Psoas muscle (tissue), 8 donors: ENCODE measurements around the gene BLZF1. TPM values are rescaled to one million over a fixed set of nuclear protein-coding genes. Genes with fewer than 3 reads are reported as not detected.
"Not testable (repeated sequence)": the region's sequence is repeated elsewhere in the genome, so short reads cannot be mapped to it uniquely, and the experiment has no call there.

Source experiments
- ATAC-seq, 4 donors: fragments of 200-7000 bp; cut with Tn5 transposase; one replicate each; pipeline ENCODE4 v1.9.1; 2020; ENCODE audit warnings: moderate library complexity in 3 of 4, mild to moderate bottlenecking in 2 of 4
- DNase-seq, 2 donors: peaks; one replicate each; pipeline ENCODE4 v3.0.0-alpha.2; 2020
- H3K27ac ChIP-seq: fragments of 200-600 bp; one replicate; pipeline ENCODE4 v1.8.0; 2022
- H3K27me3 ChIP-seq, 3 donors: fragments of 200-600 bp in 1 of 3; one replicate each; pipeline versions ENCODE4 v1.6.1 to v1.8.0; 2013 to 2022; ENCODE audit warnings: low read length in 2 of 3, mild to moderate bottlenecking in 2 of 3, moderate library complexity in 1 of 3; ENCODE audit not compliant: insufficient read depth in 3 of 3
- H3K36me3 ChIP-seq, 2 donors: fragments of 200-600 bp in 1 of 2; one replicate each; pipeline versions ENCODE4 v1.6.1 to v1.8.0; 2013 to 2022; ENCODE audit warnings: low read depth in 1 of 2, mild to moderate bottlenecking in 1 of 2, moderate library complexity in 1 of 2; ENCODE audit not compliant: insufficient read depth in 1 of 2
- H3K4me1 ChIP-seq: fragments of 200-600 bp; one replicate; pipeline ENCODE4 v1.8.0; 2022
- H3K4me3 ChIP-seq: fragments of 200-600 bp; one replicate; pipeline ENCODE4 v1.8.0; 2022; ENCODE audit warnings: mild to moderate bottlenecking
- H3K9me3 ChIP-seq: fragments of 200-600 bp; one replicate; pipeline ENCODE4 v1.8.0; 2022
- WGBS, 3 donors: extraction: QIAGEN DNeasy Blood & Tissue Kit; methylation state at CpG; one replicate each; pipeline versions ENCODE4 v1.1.6 to v1.1.7; 2013; 5-methylcytosine and 5-hydroxymethylcytosine counted together
- intact Hi-C, 2 donors: fragments of 100-400 bp; cut with DNase I; formaldehyde crosslinking; loops; one replicate each; pipeline versions ENCODE4 v1.11.0 to v1.14.2; 2022
- polyA plus RNA-seq, 3 donors: library from polyadenylated mRNA; stranded (reverse); fragments of 200-250 nt; gene quantifications; one replicate each; pipeline ENCODE4 v1.2.3, GENCODE V29; 2013
- total RNA-seq, 4 donors: library from RNA; stranded (reverse); fragmentation: NEBNext Ultra II Directional in 2 of 4; extraction: Animal tissue kit (Norgen Biotek cat#: 25700) in 2 of 4; gene quantifications; one replicate each; pipeline versions ENCODE4 v1.2.1 to v1.2.4, GENCODE V29; 2021 to 2023
- TF ChIP-seq, protein P1 (sequence below): fragments of 200-600 bp; IDR thresholded peaks from one replicate; pipeline ENCODE4 v1.8.0; 2022; ENCODE audit warnings: antibody characterized with exemption
- donor health status: healthy with polysubstance abuse.
- donor health status: DM: no; HTN: no; CAD: no; lungs with moderate emphysema.
- donor health status: Bipolar disorder and iron deficiency.
- donor health status: healthy.
- donor health status: DM: yes; HTN: yes; CAD: no.
- donor health status: DM: no; HTN: no; CAD: no.
- donor health status: DM: no; HTN: no; CAD: no.
- donor health status: DM: yes; HTN: yes; CAD: no.

The BLZF1 gene
- total and polyA plus RNA-seq, 7 donors, result 10.0 to 23.9 (median 14.6) TPM

DNA sequence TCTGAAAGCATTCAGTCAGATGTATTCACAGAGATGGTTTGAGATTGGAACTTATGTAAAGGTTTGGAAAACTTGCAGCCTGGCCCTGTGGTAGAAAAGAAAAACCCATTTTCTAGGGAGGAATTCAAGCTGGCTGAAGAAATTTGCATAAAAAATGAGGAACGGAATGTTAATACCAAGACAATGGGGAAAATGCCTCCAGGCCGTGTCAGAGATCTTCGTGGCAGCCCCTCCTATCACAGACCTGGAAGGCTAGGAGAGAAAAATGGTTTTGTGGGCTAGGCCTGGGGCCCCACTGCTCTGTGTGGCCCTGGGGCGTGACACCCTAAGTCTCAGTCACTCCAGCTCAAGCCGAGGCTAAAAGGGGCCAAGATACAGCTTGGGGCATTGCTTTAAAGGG lies 27.1 kb upstream of the BLZF1 start:
- Histone ChIP-seq H3K27me3 (no peaks in the 10 kb centered on the region), H3K36me3 (no peaks in the 10 kb centered on the region), H3K4me1 (no peaks in the 10 kb centered on the region), H3K27ac (no peak overlapping the region), H3K4me3 (no peak overlapping the region), H3K9me3 (no peaks in the 10 kb centered on the region)
- DNase-seq (no peak), ATAC-seq (no peak)
- intact Hi-C loops, result loop anchor here (10.0 kb wide), 3 partner anchors 186 to 996 kb away; no protein-coding TSS in a partner anchor
- TF ChIP-seq, protein P1, sequence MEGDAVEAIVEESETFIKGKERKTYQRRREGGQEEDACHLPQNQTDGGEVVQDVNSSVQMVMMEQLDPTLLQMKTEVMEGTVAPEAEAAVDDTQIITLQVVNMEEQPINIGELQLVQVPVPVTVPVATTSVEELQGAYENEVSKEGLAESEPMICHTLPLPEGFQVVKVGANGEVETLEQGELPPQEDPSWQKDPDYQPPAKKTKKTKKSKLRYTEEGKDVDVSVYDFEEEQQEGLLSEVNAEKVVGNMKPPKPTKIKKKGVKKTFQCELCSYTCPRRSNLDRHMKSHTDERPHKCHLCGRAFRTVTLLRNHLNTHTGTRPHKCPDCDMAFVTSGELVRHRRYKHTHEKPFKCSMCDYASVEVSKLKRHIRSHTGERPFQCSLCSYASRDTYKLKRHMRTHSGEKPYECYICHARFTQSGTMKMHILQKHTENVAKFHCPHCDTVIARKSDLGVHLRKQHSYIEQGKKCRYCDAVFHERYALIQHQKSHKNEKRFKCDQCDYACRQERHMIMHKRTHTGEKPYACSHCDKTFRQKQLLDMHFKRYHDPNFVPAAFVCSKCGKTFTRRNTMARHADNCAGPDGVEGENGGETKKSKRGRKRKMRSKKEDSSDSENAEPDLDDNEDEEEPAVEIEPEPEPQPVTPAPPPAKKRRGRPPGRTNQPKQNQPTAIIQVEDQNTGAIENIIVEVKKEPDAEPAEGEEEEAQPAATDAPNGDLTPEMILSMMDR, result no peak
- 84 to 95% (median 92%) methylated on average over 5 of the region's 5 CpGs for WGBS, 3 donors

DNA sequence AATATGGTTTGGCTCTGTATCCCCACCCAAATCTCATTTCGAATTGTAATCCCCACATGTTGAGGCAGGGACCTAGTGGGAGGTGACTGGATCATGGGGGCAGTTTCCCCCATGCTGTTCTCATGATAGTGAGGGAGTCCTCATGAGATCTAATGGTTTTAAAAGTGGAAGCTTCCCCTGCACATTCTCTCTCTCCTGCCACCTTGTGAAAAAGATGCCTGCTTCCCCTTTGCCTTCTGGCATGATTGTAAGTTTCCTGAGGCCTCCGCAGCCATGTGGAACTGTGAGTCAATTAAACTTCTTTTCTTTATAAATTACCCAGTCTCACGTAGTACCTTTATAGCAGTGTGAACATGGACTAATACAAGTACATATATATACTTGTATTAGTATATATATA lies 25.9 kb upstream of the BLZF1 start:
- not testable (repeated sequence) for ATAC-seq, H3K36me3 ChIP-seq, H3K4me3 ChIP-seq, H3K4me1 ChIP-seq, H3K27me3 ChIP-seq, H3K9me3 ChIP-seq, H3K27ac ChIP-seq, DNase-seq
- 91 to 97% (median 93%) methylated on average over 3 of the region's 3 CpGs for WGBS, 3 donors
- intact Hi-C loops, result loop anchor here (10.0 kb wide), 3 partner anchors 187 to 997 kb away; no protein-coding TSS in a partner anchor

DNA sequence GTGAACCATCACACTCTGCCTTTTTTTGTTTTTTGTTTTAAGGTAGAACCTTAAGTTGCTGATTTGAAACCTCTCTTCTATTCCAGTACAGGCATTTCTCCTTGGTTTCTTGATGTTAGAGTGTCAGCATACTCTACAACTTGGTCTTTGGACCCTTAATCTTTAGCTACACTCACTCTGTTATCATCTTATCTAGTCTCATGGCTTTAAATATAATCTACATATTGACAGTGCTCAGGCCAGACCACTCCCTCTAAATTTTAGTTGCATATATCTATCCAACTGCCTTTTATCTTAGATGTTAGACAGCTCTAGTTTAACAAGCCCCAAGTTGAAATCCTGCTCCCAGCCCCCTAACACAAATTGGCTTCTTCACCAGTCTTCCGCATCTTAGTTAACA lies 22.5 kb upstream of the BLZF1 start:
- no peak overlapping the region for H3K27ac ChIP-seq
- no peaks in the 10 kb centered on the region for H3K9me3 ChIP-seq
- TF ChIP-seq, protein P1, result no peak
- 99 to 100% (median 100%) methylated on average over 1 of the region's 1 CpG for WGBS, 3 donors
- intact Hi-C loops, result loop anchor here (5.0 to 10.0 kb wide), 5 partner anchors 191 to 1003 kb away; no protein-coding TSS in a partner anchor
- DNase-seq (no peak), ATAC-seq (no peak)
- peaks cover 0 to 2% of the 10 kb centered on the region in 2 donors for H3K36me3 ChIP-seq
- no peak overlapping the region for H3K4me3 ChIP-seq
- H3K4me1 ChIP-seq, result no peaks in the 10 kb centered on the region
- no peaks in the 10 kb centered on the region for H3K27me3 ChIP-seq

DNA sequence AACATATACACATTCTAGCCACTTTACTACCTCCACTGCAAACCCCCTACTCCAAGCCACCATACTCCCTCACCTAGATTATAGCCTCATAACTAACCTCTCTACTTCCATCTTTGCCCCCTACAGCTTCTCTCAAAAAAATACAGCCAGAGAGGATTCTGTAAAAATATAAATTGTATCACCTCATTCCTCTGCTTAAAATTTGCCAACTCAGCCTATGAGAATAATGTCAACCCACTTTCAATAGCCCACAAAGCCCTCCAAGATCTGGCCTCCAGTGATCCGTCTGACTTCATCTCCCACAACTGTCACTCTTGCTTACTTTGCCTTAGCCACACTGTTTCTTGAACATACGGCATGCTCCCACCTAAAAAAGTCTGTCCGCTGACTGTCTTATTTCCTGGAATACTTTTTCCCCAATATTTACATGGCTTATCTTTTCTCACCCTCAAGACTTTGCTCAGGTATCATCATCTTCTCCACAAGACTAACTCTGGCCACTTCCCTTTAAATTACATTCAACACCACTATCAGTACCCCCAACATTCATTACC lies 21.9 kb upstream of the BLZF1 start:
- intact Hi-C loops, result loop anchor here (5.0 to 10.0 kb wide), 5 partner anchors 191 to 1004 kb away; no protein-coding TSS in a partner anchor
- H3K9me3 ChIP-seq, result no peaks in the 10 kb centered on the region
- H3K27ac ChIP-seq, result no peak overlapping the region
- no peak for DNase-seq
- WGBS, 3 donors, result 96 to 98% (median 97%) methylated on average over 3 of the region's 3 CpGs
- H3K4me1 ChIP-seq, result no peaks in the 10 kb centered on the region
- peaks cover 0 to 2% of the 10 kb centered on the region in 2 donors for H3K36me3 ChIP-seq
- no peak overlapping the region for H3K4me3 ChIP-seq
- TF ChIP-seq, protein P1, result no peak
- H3K27me3 ChIP-seq, result no peaks in the 10 kb centered on the region
- ATAC-seq, result no peak

DNA sequence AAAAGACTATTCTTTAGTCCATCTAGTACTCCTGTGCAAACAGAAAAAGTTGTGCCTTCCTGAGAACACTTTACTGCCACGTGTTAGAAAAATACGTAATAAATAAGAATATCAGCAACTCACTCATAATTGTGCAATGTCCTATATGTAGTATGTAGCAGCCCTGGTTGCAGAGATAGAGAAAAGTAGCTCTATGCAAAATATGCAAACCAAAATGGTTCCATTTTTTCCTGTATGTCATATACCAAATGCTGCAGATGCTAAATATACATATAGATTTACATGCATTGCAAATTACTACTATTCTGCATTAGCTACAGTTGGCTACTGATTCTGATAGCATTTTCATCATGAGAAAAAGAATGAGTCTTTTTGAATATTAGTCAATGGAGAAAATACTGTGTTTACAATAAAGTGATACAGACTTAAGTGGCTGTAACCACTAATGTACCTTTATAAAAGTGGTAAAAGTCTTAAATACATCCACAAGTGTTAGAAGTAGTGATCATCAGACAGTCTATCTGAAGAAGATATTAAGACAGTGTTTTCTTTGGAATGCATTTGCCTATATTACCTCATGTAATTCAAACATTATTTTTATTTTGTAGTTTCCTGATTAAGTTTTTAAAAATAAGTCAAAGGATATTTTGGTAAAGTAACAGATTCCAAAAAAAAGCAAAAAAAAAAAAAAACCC lies 20.2 kb upstream of the BLZF1 start:
- intact Hi-C loops, result loop anchor here (2.0 to 10.0 kb wide), 6 partner anchors 193 to 1006 kb away; no protein-coding TSS in a partner anchor
- Histone ChIP-seq H3K27me3 (no peaks in the 10 kb centered on the region), H3K4me3 (no peak overlapping the region), H3K9me3 (peaks cover 2% of the 10 kb centered on the region), H3K36me3 (peaks cover 0 to 2% of the 10 kb centered on the region in 2 donors), H3K27ac (no peak overlapping the region), H3K4me1 (no peaks in the 10 kb centered on the region)
- ATAC-seq, result no peak
- TF ChIP-seq, protein P1, result no peak
- no peak for DNase-seq
- 85 to 93% (median 85%) methylated on average over 2 of the region's 2 CpGs for WGBS, 3 donors
